Neural crest cell (in vitro differentiated cells): ENCODE results near the gene SPATS1. TPM values are rescaled to one million over a fixed set of nuclear protein-coding genes. Genes with fewer than 3 reads are reported as not detected.

Experiments used
- DNase-seq: peaks from one replicate; pipeline ENCODE4 v3.0.0; 2021; ENCODE audit warnings: low read depth, mixed read lengths, low spot score
- H3K27ac Mint-ChIP-seq: one replicate; pipeline ENCODE4 v1.8.0; 2021; ENCODE audit warnings: mild to moderate bottlenecking, mixed read lengths; ENCODE audit not compliant: unreplicated experiment
- H3K27me3 Mint-ChIP-seq: 2 replicates; pipeline ENCODE4 v1.8.0; 2021; ENCODE audit warnings: low read depth, mild to moderate bottlenecking, mixed read lengths
- H3K36me3 Mint-ChIP-seq: 2 replicates; pipeline ENCODE4 v1.8.0; 2021; ENCODE audit warnings: low read depth, mild to moderate bottlenecking, mixed read lengths
- H3K4me1 Mint-ChIP-seq: 2 replicates; pipeline ENCODE4 v1.8.0; 2021; ENCODE audit warnings: mixed read lengths
- H3K4me3 Mint-ChIP-seq: one replicate; pipeline ENCODE4 v1.8.0; 2021; ENCODE audit warnings: mild to moderate bottlenecking, mixed read lengths
- H3K9me3 Mint-ChIP-seq: 2 replicates; pipeline ENCODE4 v1.8.0; 2021; ENCODE audit warnings: mixed read lengths
- CTCF ChIP-seq: fragments of 200-600 bp; sonication (generic); conservative IDR thresholded peaks from 2 replicates; pipeline ENCODE4 v1.5.0; 2021; ENCODE audit warnings: antibody characterized with exemption, mild to moderate bottlenecking
- total RNA-seq: library from RNA; stranded (reverse); gene quantifications from 2 replicates; pipeline ENCODE4 v1.2.1, GENCODE V29; 2021

SPATS1 gene
- total RNA-seq, 1 donor from 2014 or later, result not detected

DNA sequence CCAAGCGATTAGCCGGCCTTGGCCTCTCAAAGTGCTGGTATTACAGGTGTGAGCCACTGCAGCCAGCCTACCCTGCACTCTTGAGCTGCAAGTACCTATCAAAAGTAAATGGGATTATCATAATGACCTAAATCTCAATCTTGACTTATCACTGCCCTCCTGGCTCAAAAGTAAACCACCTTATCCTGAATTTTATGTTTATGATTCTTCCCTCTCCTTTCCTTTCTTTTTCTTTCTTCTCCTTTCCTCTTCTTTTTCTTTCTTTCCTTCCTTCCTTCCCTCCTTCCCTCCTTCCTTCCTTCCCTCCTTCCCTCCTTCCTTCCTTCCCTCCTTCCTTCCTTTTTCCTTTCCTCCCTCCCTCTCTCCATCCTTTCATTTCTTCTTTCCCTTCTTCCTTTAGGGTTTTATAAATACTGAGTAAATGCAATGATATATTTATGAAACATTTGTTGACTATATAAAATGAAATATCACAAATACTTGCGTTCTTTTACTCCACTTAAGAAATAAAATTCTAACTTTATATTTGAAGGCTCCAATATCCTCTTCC lies 21.0 kb downstream of the SPATS1 start:
- Mint-ChIP-seq H3K4me1 (peaks cover 7% of the 10 kb centered on the region), H3K4me3 (no peak overlapping the region), H3K36me3 (no peaks in the 10 kb centered on the region), H3K9me3 (no peaks in the 10 kb centered on the region), H3K27me3 (peaks cover 9% of the 10 kb centered on the region), H3K27ac (no peak overlapping the region)
- DNase-seq, result no peak
- TF ChIP-seq CTCF, result no peak

DNA sequence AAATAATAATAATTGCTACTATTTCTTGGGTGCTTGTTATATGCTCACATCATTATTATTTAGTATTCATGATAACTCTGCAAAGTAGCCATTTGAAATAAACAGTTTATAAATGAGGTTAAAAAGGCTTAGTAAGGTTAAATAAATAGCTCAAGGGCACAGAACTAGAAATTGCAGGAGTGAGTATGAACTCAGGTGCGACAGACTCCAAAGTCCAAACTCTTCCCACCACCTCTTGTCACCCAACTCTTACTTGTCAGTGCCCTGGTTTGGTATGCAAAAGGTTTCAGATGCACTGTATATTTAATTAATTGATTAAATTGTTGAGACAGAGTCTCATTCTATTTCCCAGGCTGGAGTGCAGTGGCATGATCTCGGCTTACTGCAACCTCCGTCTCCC lies 24.3 kb downstream of the SPATS1 start:
- DNase-seq, result no peak
- H3K27ac Mint-ChIP-seq, result no peak overlapping the region
- TF ChIP-seq CTCF, result no peak
- no peaks in the 10 kb centered on the region for H3K36me3 Mint-ChIP-seq
- H3K4me1 Mint-ChIP-seq, result peaks cover under 1% of the 10 kb centered on the region
- no peaks in the 10 kb centered on the region for H3K9me3 Mint-ChIP-seq
- H3K27me3 Mint-ChIP-seq, result peaks cover 7% of the 10 kb centered on the region
- no peak overlapping the region for H3K4me3 Mint-ChIP-seq

- no peak for TF ChIP-seq CTCF
- H3K4me1 Mint-ChIP-seq, result peaks cover under 1% of the 10 kb centered on the region
These were observed 25.2 kb downstream of the SPATS1 start for GRCh38 chr6:44367681-44368080.

GRCh38 chr6:44373051-44373450 lies 30.6 kb downstream of the SPATS1 start:
- H3K4me1 Mint-ChIP-seq, result peaks cover 6% of the 10 kb centered on the region
- H3K4me3 Mint-ChIP-seq, result no peak overlapping the region
- H3K27me3 Mint-ChIP-seq, result no peaks in the 10 kb centered on the region
- no peak for DNase-seq
- no peak overlapping the region for H3K27ac Mint-ChIP-seq
- no peak for TF ChIP-seq CTCF
- H3K36me3 Mint-ChIP-seq, result no peaks in the 10 kb centered on the region
- H3K9me3 Mint-ChIP-seq, result no peaks in the 10 kb centered on the region

More at GRCh38 chr6:44367681-44368080, 25.2 kb downstream of the SPATS1 start:
- H3K27me3 Mint-ChIP-seq, result peaks cover 7% of the 10 kb centered on the region
- H3K36me3 Mint-ChIP-seq, result no peaks in the 10 kb centered on the region
- no peak overlapping the region for H3K4me3 Mint-ChIP-seq
- H3K27ac Mint-ChIP-seq, result no peak overlapping the region
- DNase-seq, result no peak
- H3K9me3 Mint-ChIP-seq, result no peaks in the 10 kb centered on the region

DNA sequence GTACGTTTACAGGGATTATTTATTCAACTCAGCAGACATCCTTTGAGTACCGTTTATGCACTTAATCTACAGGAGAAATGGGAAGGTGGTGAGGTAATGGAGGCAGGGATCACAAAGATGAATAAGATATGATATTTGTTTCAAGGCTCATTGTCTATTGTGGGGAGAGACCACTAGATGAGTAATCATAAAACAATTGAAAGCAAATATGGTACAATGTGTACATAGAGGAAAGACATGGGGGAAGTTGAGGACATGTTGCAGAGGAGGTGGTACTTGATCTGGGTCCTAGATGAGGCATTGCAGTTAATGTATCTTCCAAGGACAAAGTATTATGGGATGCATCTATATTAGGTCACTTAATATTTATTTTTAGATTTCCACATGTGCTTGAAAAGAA lies 31.3 kb downstream of the SPATS1 start:
- Mint-ChIP-seq H3K4me1 (peaks cover 6% of the 10 kb centered on the region), H3K27ac (no peak overlapping the region), H3K9me3 (no peaks in the 10 kb centered on the region), H3K36me3 (no peaks in the 10 kb centered on the region), H3K27me3 (no peaks in the 10 kb centered on the region), H3K4me3 (no peak overlapping the region)
- DNase-seq, result no peak
- no peak for TF ChIP-seq CTCF
